AG04449 (cell line): ENCODE data around the gene GABRA5.
A peak's percentile ranks its signal among the peaks of the same experiment; 100 is the strongest.
"Not testable (repeated sequence)": the region's sequence is repeated elsewhere in the genome, so short reads cannot be mapped to it uniquely, and the experiment has no call there.

Source experiments
- CTCF ChIA-PET: fragments of 350-600 bp; formaldehyde crosslinking; extraction: SDS; loops from one replicate; lab custom pipeline; 2021; ENCODE audit warnings: antibody characterized with exemption; lab: Yijun Ruan, JAX
- POLR2A ChIA-PET: fragments of 400-600, 350-600 bp; formaldehyde crosslinking; extraction: SDS; loops from one replicate; lab custom pipeline; 2020; ENCODE audit warnings: antibody characterized with exemption, inconsistent platforms; lab: Yijun Ruan, JAX
- DNase-seq: peaks from one replicate; pipeline ENCODE4 v3.0.0-alpha.2; 2010; ENCODE audit warnings: low read depth, low spot score
- H3K4me3 ChIP-seq: 2 replicates; pipeline ENCODE4 v1.5.1; 2011; ENCODE audit warnings: low read depth, mild to moderate bottlenecking, control low read depth, low read length
- CTCF ChIP-seq: IDR thresholded peaks from one replicate; pipeline ENCODE4 v1.5.1; 2011; ENCODE audit warnings: mild to moderate bottlenecking, moderate library complexity, low read length, control low read depth, inconsistent platforms; ENCODE audit not compliant: insufficient read depth; ENCODE audit errors: missing control alignments

The GABRA5 gene

DNA sequence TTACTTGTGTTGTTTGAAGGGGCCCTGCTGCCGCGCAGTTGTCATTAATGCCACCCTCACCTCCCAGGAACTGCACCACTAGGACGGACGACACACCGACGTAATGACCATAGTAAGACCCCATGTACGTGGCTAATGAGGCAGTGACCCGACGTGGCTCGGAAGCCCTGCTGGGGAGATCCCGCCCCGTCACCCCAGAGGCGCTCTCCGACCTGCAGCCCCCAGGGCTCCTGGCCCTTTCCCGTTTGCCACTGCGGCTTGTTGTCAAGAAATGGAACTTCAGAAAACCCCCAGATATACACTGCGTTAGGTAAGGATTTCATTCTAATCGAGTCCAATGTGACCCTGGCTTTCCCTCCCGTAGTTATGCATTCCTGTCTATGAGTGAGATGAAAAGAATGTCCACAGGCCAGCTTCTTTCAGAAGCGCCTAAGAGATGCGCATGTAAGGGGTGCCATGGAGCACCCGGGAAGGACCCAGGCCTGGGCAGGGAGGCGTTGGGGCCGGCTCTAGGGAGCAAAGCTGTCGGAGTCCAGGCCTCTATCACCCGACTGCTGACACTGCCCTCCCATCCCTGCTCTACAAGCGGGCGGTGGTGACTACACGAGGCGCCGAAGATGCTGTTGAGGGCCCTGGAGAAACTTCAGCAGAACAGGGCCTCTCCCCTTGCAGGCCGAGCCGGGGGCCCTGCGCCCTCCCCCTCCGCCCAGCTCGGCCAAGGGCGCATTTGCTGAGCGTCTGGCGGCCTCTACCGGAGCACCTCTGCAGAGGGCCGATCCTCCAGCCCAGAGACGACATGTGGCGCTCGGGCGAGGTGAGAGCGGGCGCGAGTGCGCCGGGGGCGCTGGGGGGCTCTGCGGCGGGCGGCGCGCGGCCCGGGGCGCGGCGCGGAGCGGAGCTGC is at the start of gene GABRA5:
GABRA5 (plus strand) TSS at position 765 of the 902 bp plus-strand sequence. CDS start 2,187 bp downstream, outside the sequence.
- peak; percentile 57 for TF ChIP-seq CTCF
- DNase-seq, result no peak
- POLR2A ChIA-PET, result interaction anchor here (0.5 kb wide), 1 partner anchor 1387 kb away, joined by 3 read pairs; no protein-coding TSS in a partner anchor
- peak within 1 kb of the TSS; percentile 53 for H3K4me3 ChIP-seq
- CTCF ChIA-PET, result no interaction called here

DNA sequence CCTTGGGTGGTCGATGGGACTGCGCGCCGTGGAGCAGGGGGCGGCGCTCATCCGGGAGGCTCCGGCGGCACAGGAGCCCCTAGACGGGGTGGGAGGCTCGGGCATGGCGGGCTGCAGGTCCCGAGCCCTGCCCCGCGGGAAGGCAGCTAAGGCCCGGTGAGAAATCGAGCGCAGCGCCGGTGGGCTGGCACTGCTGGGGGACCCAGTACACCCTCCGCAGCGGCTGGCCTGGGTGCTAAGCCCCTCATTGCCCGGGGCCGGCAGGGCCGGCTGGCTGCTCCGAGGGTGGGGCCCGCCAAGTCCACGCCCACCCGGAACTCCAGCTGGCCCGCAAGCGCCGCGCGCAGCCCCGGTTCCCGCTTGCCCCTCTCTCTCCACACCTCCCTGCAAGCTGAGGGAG is 35.7 kb upstream of the GABRA5 start:
- DNase-seq, CTCF ChIA-PET, POLR2A ChIA-PET, H3K4me3 ChIP-seq: not testable (repeated sequence)

DNA sequence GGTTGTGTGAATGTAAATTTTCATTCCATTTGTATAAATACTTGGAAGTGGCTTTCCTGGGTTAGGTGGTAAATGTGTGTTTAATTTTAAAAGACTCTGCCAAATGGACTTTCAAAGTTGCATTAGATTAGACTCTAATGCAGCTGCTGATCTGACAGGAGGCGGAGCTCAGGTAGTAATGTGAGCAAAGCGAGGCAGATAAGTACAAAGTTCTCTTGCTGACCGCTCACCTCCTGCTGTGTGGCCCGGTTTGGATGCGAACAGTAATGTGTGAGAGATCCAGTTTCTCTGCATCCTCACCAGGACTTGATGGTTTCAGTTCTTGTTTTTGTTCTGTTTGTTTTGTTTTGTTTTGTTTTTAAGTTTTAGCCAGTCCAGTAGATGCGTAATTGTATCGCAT is 34.9 kb upstream of the GABRA5 start:
- no peak for DNase-seq
- TF ChIP-seq CTCF, result no peak
- CTCF ChIA-PET, result no interaction called here
- H3K4me3 ChIP-seq, result no peak overlapping the region
- POLR2A ChIA-PET, result no interaction called here

DNA sequence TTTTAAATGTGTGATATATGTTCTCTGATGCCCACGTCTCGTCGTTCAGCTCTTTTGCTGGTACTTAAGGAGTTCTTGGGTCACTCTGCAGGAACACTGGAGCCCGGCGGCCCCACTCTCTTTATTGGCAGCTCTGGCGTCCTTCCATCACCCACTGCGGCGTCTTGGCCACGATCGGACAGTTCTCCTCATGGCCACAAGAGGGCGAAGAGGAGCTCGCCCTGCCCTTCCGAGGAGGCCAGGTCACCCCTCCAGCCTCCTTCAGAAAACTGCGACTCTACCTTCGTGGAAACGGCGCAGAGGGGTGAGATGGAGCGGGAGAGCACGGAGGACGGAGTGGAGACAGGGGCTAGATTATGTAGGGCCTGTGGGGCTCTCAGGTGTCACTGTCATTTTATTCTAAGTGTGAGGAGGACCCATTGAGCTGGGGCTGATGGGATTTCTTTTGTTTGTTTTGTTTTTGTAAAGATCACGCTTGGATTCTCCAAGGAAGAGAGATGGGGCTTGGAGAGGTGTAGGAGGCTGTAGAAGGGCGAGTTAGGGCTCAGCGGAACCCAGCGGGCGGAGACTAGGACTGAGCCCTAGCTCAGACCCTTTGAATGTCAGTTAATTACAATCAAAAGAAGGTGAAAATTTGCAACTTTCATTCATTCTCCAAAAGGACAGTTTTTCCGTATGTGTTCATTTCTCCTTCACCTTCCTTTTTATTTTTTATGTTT is 28.0 kb upstream of the GABRA5 start:
- DNase-seq, result no peak
- POLR2A ChIA-PET, result no interaction called here
- no peak overlapping the region for H3K4me3 ChIP-seq
- CTCF ChIA-PET, result interaction anchor here (0.6 to 1.6 kb wide), 4 partner anchors 14 to 1330 kb away, joined by 3 read pairs; no protein-coding TSS in a partner anchor
- peak; percentile 61 for TF ChIP-seq CTCF

GRCh38 chr15:26841514-26841913 is 25.3 kb upstream of the GABRA5 start:
- ChIA-PET CTCF (no interaction called here), POLR2A (no interaction called here)
- no peak overlapping the region for H3K4me3 ChIP-seq
- DNase-seq, result no peak
- no peak for TF ChIP-seq CTCF

- H3K4me3 ChIP-seq, result no peak overlapping the region
- no peak for TF ChIP-seq CTCF
- DNase-seq, result no peak
- CTCF ChIA-PET, result no interaction called here
- POLR2A ChIA-PET, result no interaction called here
These were observed 24.9 kb upstream of the GABRA5 start for GRCh38 chr15:26841941-26842340.
